ENCODE data around the gene NXPH3.

Gene NXPH3

GRCh38 chr17:49588726-49589576 is 13.3 kb downstream of the NXPH3 start:
- DNase-seq (ENCODE audit: insufficient read length, low spot score) (no peak), FAIRE-seq (no peak)

GRCh38 chr17:49589577-49589927 is 13.9 kb downstream of the NXPH3 start:
- FAIRE-seq = no peak
- no peak for DNase-seq (ENCODE audit: insufficient read length, low spot score)

- no peak for FAIRE-seq
Measured at GRCh38 chr17:49590874-49591273, 15.2 kb downstream of the NXPH3 start.

GRCh38 chr17:49592263-49592662 is 16.6 kb downstream of the NXPH3 start:
- FAIRE-seq (no peak), DNase-seq (ENCODE audit: insufficient read length, low spot score) (no peak)

More at GRCh38 chr17:49590874-49591273, 15.2 kb downstream of the NXPH3 start:
- DNase-seq (ENCODE audit: insufficient read length, low spot score) = no peak

- FAIRE-seq (no peak), DNase-seq (ENCODE audit: insufficient read length, low spot score) (no peak)
Measured at GRCh38 chr17:49595328-49595727, 19.7 kb downstream of the NXPH3 start.

GRCh38 chr17:49595980-49596379 is 20.3 kb downstream of the NXPH3 start:
- DNase-seq (ENCODE audit: insufficient read length, low spot score) (no peak), FAIRE-seq (no peak)

GRCh38 chr17:49596613-49597244 is 21.1 kb downstream of the NXPH3 start:
- DNase-seq (ENCODE audit: insufficient read length, low spot score) = no peak
- FAIRE-seq = no peak

- FAIRE-seq = no peak
- no peak for DNase-seq (ENCODE audit: insufficient read length, low spot score)
Measured at GRCh38 chr17:49597436-49597835, 21.8 kb downstream of the NXPH3 start.

- no peak for DNase-seq (ENCODE audit: insufficient read length, low spot score)
- FAIRE-seq = no peak
Measured at GRCh38 chr17:49597928-49598655, 22.4 kb downstream of the NXPH3 start.

- FAIRE-seq = no peak
- DNase-seq (ENCODE audit: insufficient read length, low spot score) = no peak
Measured at GRCh38 chr17:49598918-49599317, 23.2 kb downstream of the NXPH3 start.

GRCh38 chr17:49600949-49601348 is 25.3 kb downstream of the NXPH3 start:
- FAIRE-seq = no peak

GRCh38 chr17:49602783-49603182 is 27.1 kb downstream of the NXPH3 start:
- FAIRE-seq (no peak), DNase-seq (ENCODE audit: insufficient read length, low spot score) (no peak)

More at GRCh38 chr17:49600949-49601348, 25.3 kb downstream of the NXPH3 start:
- no peak for DNase-seq (ENCODE audit: insufficient read length, low spot score)

GRCh38 chr17:49603238-49603637 is 27.6 kb downstream of the NXPH3 start:
- DNase-seq (ENCODE audit: insufficient read length, low spot score) (no peak), FAIRE-seq (no peak)

GRCh38 chr17:49603720-49604119 is 28.0 kb downstream of the NXPH3 start:
- FAIRE-seq (no peak), DNase-seq (ENCODE audit: insufficient read length, low spot score) (no peak)

GRCh38 chr17:49604314-49604869 is 28.7 kb downstream of the NXPH3 start:
- no peak for FAIRE-seq
- DNase-seq (ENCODE audit: insufficient read length, low spot score) = no peak

GRCh38 chr17:49610883-49611584 is 35.4 kb downstream of the NXPH3 start:
- FAIRE-seq (no peak), DNase-seq (ENCODE audit: insufficient read length, low spot score) (no peak)

- DNase-seq (ENCODE audit: insufficient read length, low spot score) (no peak), FAIRE-seq (no peak)
Measured at GRCh38 chr17:49612726-49613125, 37.1 kb downstream of the NXPH3 start.

GRCh38 chr17:49613182-49613800 is 37.6 kb downstream of the NXPH3 start:
- DNase-seq (ENCODE audit: insufficient read length, low spot score) = no peak
- no peak for FAIRE-seq

- FAIRE-seq (no peak), DNase-seq (ENCODE audit: insufficient read length, low spot score) (no peak)
Measured at GRCh38 chr17:49616086-49616485, 40.4 kb downstream of the NXPH3 start.

GRCh38 chr17:49616601-49617131 is 41.0 kb downstream of the NXPH3 start:
- FAIRE-seq = no peak
- DNase-seq (ENCODE audit: insufficient read length, low spot score) = no peak

Measured in GM19239 (cell line).